Transverse colon (tissue), 4 donors: ENCODE data around the gene ARHGEF11. TPM values are rescaled to one million over a fixed set of nuclear protein-coding genes. Genes with fewer than 3 reads are reported as not detected.

ENCODE experiments used
- DNase-seq: peaks from one replicate; pipeline ENCODE4 v3.0.0-alpha.2; 2019
- H3K27ac ChIP-seq, 4 donors: fragments of 200-600 bp; sonication (generic); 2 replicates each; pipeline ENCODE4 v1.5.1; 2016 to 2018; ENCODE audit warnings: inconsistent platforms in 4 of 4
- H3K27me3 ChIP-seq: fragments of 200-600 bp; sonication (generic); 2 replicates; pipeline ENCODE4 v1.5.1; 2017; ENCODE audit warnings: inconsistent platforms
- H3K36me3 ChIP-seq, 4 donors: fragments of 200-600 bp; sonication (generic); 2 replicates each; pipeline ENCODE4 v1.5.1; 2017 to 2019; ENCODE audit warnings: inconsistent platforms in 4 of 4
- H3K4me1 ChIP-seq, 4 donors: fragments of 200-600 bp; sonication (generic); 2 replicates each; pipeline ENCODE4 v1.5.1; 2017 to 2020; ENCODE audit warnings: inconsistent platforms in 4 of 4
- H3K4me3 ChIP-seq, 4 donors: fragments of 200-600 bp; sonication (generic); 1 replicate in 1 of 4; 2 replicates in 3 of 4; pipeline versions ENCODE4 v1.5.1 to v1.6.1; 2017 to 2019; ENCODE audit warnings: inconsistent platforms in 4 of 4
- H3K9me3 ChIP-seq, 2 donors: fragments of 200-600 bp; sonication (generic); 2 replicates each; pipeline ENCODE4 v1.5.1; 2017 to 2019; ENCODE audit warnings: inconsistent platforms in 2 of 2
- EP300 ChIP-seq: sonication (generic); formaldehyde crosslinking; IDR thresholded peaks from one replicate; pipeline ENCODE4 v1.6.1; 2017; ENCODE audit warnings: antibody characterized with exemption, low read depth
- POLR2A ChIP-seq: fragments of 450-650 bp; IDR thresholded peaks from one replicate; pipeline ENCODE4 v1.6.1; 2016; ENCODE audit warnings: antibody characterized with exemption, mild to moderate bottlenecking, moderate library complexity
- POLR2AphosphoS5 ChIP-seq, 3 donors: sonication (generic); formaldehyde crosslinking; IDR thresholded peaks; one replicate each; pipeline ENCODE4 v1.6.1; 2016; ENCODE audit warnings: antibody characterized with exemption in 3 of 3
- WGBS, 2 donors: methylation state at CpG; one replicate each; pipeline ENCODE4 v1.1.5; 2018; ENCODE audit warnings: low coverage in 1 of 2; 5-methylcytosine and 5-hydroxymethylcytosine counted together
- in situ Hi-C, 4 donors: fragments of 200-750 bp; cut with MboI; loops; one replicate each; pipeline versions ENCODE4 v1.15.0 to v1.15.1; 2017; ENCODE audit warnings: low sequenced_read_pairs in 3 of 4, low pct_ligation_motif_present in 1 of 4, low pct_unique_long_range_greater_than_20kb in 1 of 4
- intact Hi-C: fragments of 100-400 bp; cut with DNase I; formaldehyde crosslinking; loops from one replicate; pipeline ENCODE4 v1.15.1; 2023; ENCODE audit warnings: low total_unique reads
- total RNA-seq, 4 donors: library from RNA; depleted of rRNA; stranded (reverse); fragments of >200 nt; gene quantifications; one replicate each; pipeline ENCODE4 v1.1.0, GENCODE V29; 2016
- TF ChIP-seq, protein P1 (sequence below), 5 experiments: fragments of 200-600 bp in 3 of 5; fragments of 450-650 bp in 2 of 5; sonication (generic) in 3 of 5; IDR thresholded peaks; 1 replicate in 2 of 5; 2 replicates in 3 of 5; pipeline ENCODE4 v1.5.1; 2016 to 2017; ENCODE audit warnings: antibody characterized with exemption in 5 of 5, inconsistent platforms in 3 of 5, mild to moderate bottlenecking in 2 of 5, moderate library complexity in 1 of 5

ARHGEF11 gene
- total RNA-seq, 4 donors from 2014 or later: 52.6 to 82.8 (median 62.1) TPM

DNA sequence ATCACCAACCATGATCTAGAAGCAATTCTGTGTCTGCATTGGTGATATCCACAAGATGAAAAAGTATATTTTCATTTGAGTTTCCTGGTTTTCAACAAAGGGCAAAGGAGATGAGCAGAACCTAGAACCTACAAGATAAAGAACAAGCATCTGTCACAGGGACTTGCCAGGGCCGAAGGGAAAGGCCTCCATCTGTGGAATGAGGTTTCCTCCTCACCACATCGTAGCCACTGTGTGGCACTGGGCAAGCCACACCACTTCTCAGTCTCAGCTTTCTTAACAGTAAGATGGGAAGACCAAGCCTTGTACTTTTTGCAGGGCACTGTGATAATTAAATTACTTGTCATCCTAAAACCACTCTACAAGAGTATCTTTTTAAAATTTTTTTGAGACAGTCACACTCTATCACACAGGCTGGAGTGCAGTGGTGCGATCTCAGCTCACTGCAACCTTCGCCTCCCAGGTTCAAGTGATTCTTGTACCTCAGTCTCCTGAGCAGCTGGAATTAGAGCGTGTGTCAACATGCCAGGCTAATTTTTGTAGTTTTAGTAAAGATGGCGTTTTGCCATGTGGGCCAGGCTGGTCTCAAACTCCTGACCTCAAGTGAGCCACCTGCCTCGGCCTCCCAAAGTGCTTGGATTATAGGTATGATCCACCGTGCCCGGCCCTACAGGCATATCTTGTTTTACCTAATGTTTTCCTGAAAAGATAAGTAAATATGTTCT, 45.8 kb downstream of the ARHGEF11 start:
- in situ Hi-C loops (no loop called here), intact Hi-C loops (no loop called here)
- no peaks in the 10 kb centered on the region for H3K36me3 ChIP-seq
- no peaks in the 10 kb centered on the region for H3K9me3 ChIP-seq
- H3K27ac ChIP-seq: no peak overlapping the region
- TF ChIP-seq EP300: no peak
- TF ChIP-seq POLR2A: no peak
- TF ChIP-seq POLR2AphosphoS5 (IDR thresholded peaks at IDR 0.05): no peak
- TF ChIP-seq, protein P1, sequence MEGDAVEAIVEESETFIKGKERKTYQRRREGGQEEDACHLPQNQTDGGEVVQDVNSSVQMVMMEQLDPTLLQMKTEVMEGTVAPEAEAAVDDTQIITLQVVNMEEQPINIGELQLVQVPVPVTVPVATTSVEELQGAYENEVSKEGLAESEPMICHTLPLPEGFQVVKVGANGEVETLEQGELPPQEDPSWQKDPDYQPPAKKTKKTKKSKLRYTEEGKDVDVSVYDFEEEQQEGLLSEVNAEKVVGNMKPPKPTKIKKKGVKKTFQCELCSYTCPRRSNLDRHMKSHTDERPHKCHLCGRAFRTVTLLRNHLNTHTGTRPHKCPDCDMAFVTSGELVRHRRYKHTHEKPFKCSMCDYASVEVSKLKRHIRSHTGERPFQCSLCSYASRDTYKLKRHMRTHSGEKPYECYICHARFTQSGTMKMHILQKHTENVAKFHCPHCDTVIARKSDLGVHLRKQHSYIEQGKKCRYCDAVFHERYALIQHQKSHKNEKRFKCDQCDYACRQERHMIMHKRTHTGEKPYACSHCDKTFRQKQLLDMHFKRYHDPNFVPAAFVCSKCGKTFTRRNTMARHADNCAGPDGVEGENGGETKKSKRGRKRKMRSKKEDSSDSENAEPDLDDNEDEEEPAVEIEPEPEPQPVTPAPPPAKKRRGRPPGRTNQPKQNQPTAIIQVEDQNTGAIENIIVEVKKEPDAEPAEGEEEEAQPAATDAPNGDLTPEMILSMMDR (IDR thresholded peaks at IDR 0.05): no peak
- WGBS, 2 donors: 84 to 90% methylated on average over 7 to 8 of the region's 9 CpGs
- H3K27me3 ChIP-seq: no peaks in the 10 kb centered on the region
- no peak overlapping the region for H3K4me3 ChIP-seq
- DNase-seq: no peak
- H3K4me1 ChIP-seq: peaks cover 0 to 13% (median 8%) of the 10 kb centered on the region in 4 donors

DNA sequence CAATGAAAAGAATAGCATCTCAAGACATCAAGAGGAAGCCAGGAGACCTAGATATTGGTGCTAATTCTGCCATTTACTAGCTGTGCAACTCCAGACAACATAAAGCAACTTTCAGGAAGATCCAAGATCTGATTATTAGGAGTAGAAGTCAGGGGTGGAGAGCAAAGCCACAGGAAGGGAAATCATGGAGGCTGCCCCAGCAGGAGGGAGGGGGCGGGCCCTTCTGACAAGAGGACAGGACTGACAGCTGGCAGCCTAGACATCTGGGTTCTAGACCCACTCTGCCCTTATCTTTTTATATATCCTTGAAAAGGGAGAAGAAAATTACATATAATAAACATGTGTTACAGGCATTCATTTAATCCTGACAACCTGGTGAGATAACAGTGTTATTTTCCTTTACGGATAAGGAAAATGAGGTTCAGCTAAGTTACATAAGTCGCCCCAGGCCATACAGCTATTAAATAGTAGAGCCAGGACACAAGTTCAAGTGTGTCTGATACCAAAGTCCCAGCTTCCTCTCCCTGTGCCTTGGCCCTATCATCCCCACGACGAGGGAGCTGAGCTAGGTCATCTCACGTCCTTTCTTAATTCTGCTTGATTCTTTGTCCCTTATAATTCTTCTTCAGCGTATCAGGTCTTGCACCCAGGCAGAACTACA, 46.6 kb downstream of the ARHGEF11 start:
- Histone ChIP-seq H3K27me3 (no peaks in the 10 kb centered on the region), H3K9me3 (no peaks in the 10 kb centered on the region), H3K4me3 (no peak overlapping the region), H3K27ac (no peak overlapping the region), H3K4me1 (peaks cover 0 to 18% (median 14%) of the 10 kb centered on the region in 4 donors), H3K36me3 (no peaks in the 10 kb centered on the region)
- DNase-seq: no peak
- intact Hi-C loops: no loop called here
- TF ChIP-seq POLR2A (no peak), POLR2AphosphoS5 (IDR thresholded peaks at IDR 0.05) (no peak), EP300 (no peak)
- TF ChIP-seq, protein P1 (IDR thresholded peaks at IDR 0.05): no peak
- WGBS, 2 donors: 76 to 88% methylated on average over 4 to 7 of the region's 7 CpGs
- in situ Hi-C loops: no loop called here

DNA sequence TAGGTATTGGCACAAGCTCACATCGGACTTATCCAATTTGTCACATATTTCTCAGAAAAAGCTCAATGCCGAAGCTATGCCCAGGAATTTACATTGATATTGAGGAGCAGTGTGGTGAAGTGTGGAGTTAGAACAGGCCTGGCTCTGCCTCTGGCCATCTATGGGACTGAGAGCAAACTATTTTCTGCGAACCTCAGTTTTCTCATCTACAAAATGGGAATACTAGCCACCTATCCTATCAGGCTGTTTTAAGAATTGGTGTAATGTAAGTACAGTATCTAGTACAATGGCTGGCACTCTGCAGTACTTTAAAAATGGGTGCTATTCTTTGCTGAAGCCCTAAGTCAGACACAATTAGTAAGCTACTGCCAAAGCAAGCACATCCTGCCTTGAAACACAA, 47.2 kb downstream of the ARHGEF11 start:
- no peak for DNase-seq
- Histone ChIP-seq H3K36me3 (no peaks in the 10 kb centered on the region), H3K4me1 (peaks cover 0 to 21% (median 20%) of the 10 kb centered on the region in 4 donors), H3K27ac (no peak overlapping the region), H3K9me3 (no peaks in the 10 kb centered on the region), H3K4me3 (no peak overlapping the region), H3K27me3 (no peaks in the 10 kb centered on the region)
- 89% methylated on average over 3 of the region's 3 CpGs; no CpG with 5 or more reads in 1 of the 2 donors for WGBS, 2 donors
- no peak for TF ChIP-seq POLR2A
- TF ChIP-seq EP300: no peak
- TF ChIP-seq, protein P1 (IDR thresholded peaks at IDR 0.05): no peak
- no peak for TF ChIP-seq POLR2AphosphoS5 (IDR thresholded peaks at IDR 0.05)
- intact Hi-C loops: no loop called here
- in situ Hi-C loops: no loop called here

DNA sequence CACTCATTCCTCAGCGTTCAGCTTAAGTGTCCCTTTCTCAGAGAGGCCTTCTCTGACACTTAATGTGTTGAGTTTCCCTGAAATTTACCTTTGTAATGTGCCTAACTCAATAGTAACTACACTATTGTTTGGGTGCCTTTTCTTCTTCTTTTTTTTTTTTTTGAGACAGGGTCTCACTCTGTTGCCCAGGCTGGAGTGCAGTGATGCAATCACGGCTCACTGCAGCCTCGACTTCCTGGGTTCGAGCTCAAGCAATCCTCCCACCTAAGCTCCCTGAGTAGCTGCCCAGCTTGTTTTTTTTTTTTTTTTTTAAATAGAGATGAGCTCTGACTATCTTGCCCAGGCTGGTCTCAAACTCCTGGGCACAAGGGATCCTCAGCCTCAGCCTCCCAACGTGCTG, 50.1 kb downstream of the ARHGEF11 start:
- Histone ChIP-seq H3K4me1 (peaks cover 0 to 33% (median 25%) of the 10 kb centered on the region in 4 donors), H3K27me3 (no peaks in the 10 kb centered on the region), H3K27ac (peak overlapping the region in 2 of 4 donors; percentile 7 to 71), H3K4me3 (no peak overlapping the region), H3K9me3 (no peaks in the 10 kb centered on the region), H3K36me3 (no peaks in the 10 kb centered on the region)
- no peak for DNase-seq
- intact Hi-C loops (no loop called here), in situ Hi-C loops (no loop called here)
- TF ChIP-seq POLR2A (no peak), EP300 (no peak), POLR2AphosphoS5 (IDR thresholded peaks at IDR 0.05) (no peak)
- TF ChIP-seq, protein P1 (IDR thresholded peaks at IDR 0.05): no peak
- WGBS, 2 donors: 81 to 98% methylated on average over 4 to 5 of the region's 5 CpGs
